Memory B cell (primary cell): ENCODE data around the gene PRICKLE4.
"Not testable (repeated sequence)": the region's sequence is repeated elsewhere in the genome, so short reads cannot be mapped to it uniquely, and the experiment has no call there.

Source experiments
- ATAC-seq: fragments of 150-1000 bp; cut with Tn5 transposase; 2 replicates; pipeline ENCODE4 v1.10.0; 2021; ENCODE audit warnings: low read depth, mild to moderate bottlenecking, moderate library complexity
- DNase-seq, 2 donors: peaks; one replicate each; pipeline ENCODE4 v3.0.0; 2022; ENCODE audit warnings: low spot score in 2 of 2
- H3K27ac Mint-ChIP-seq: one replicate; pipeline ENCODE4 v1.8.0; 2022; ENCODE audit warnings: mild to moderate bottlenecking, moderate library complexity, mixed read lengths
- H3K27me3 Mint-ChIP-seq: one replicate; pipeline ENCODE4 v1.8.0; 2022; ENCODE audit warnings: mixed read lengths
- H3K36me3 Mint-ChIP-seq: one replicate; pipeline ENCODE4 v1.8.0; 2022; ENCODE audit warnings: mild to moderate bottlenecking, mixed read lengths
- H3K4me1 Mint-ChIP-seq: one replicate; pipeline ENCODE4 v1.8.0; 2022; ENCODE audit warnings: mixed read lengths
- H3K4me3 Mint-ChIP-seq: one replicate; pipeline ENCODE4 v1.8.0; 2022; ENCODE audit warnings: mild to moderate bottlenecking, moderate library complexity, mixed read lengths
- H3K9me3 Mint-ChIP-seq: one replicate; pipeline ENCODE4 v1.8.0; 2022; ENCODE audit warnings: mixed read lengths

The PRICKLE4 gene

GRCh38 chr6:41757931-41758640, 22.5 kb upstream of the PRICKLE4 start:
- DNase-seq (no peak), ATAC-seq (no peak)
- H3K27me3 Mint-ChIP-seq, result peaks cover 9% of the 10 kb centered on the region
- H3K27ac Mint-ChIP-seq, result no peak overlapping the region
- H3K9me3 Mint-ChIP-seq, result no peaks in the 10 kb centered on the region
- no peaks in the 10 kb centered on the region for H3K36me3 Mint-ChIP-seq
- H3K4me1 Mint-ChIP-seq, result no peaks in the 10 kb centered on the region
- no peak overlapping the region for H3K4me3 Mint-ChIP-seq

- Mint-ChIP-seq H3K27ac (no peak overlapping the region), H3K9me3 (no peaks in the 10 kb centered on the region), H3K4me3 (no peak overlapping the region), H3K27me3 (peaks cover 8% of the 10 kb centered on the region), H3K36me3 (no peaks in the 10 kb centered on the region), H3K4me1 (no peaks in the 10 kb centered on the region)
- ATAC-seq (no peak), DNase-seq (no peak)
Measured at GRCh38 chr6:41758641-41759035, 21.9 kb upstream of the PRICKLE4 start.

GRCh38 chr6:41759106-41759904, 21.3 kb upstream of the PRICKLE4 start:
- no peak overlapping the region for H3K4me3 Mint-ChIP-seq
- no peak for DNase-seq
- no peaks in the 10 kb centered on the region for H3K9me3 Mint-ChIP-seq
- H3K27ac Mint-ChIP-seq, result no peak overlapping the region
- H3K36me3 Mint-ChIP-seq, result no peaks in the 10 kb centered on the region
- ATAC-seq, result no peak
- no peaks in the 10 kb centered on the region for H3K4me1 Mint-ChIP-seq
- peaks cover 7% of the 10 kb centered on the region for H3K27me3 Mint-ChIP-seq

GRCh38 chr6:41759905-41760579, 20.5 kb upstream of the PRICKLE4 start:
- H3K27ac Mint-ChIP-seq, result no peak overlapping the region
- DNase-seq (no peak), ATAC-seq (no peak)
- H3K9me3 Mint-ChIP-seq, result no peaks in the 10 kb centered on the region
- peaks cover 4% of the 10 kb centered on the region for H3K27me3 Mint-ChIP-seq
- no peak overlapping the region for H3K4me3 Mint-ChIP-seq
- H3K36me3 Mint-ChIP-seq, result no peaks in the 10 kb centered on the region
- no peaks in the 10 kb centered on the region for H3K4me1 Mint-ChIP-seq

- no peak overlapping the region for H3K27ac Mint-ChIP-seq
- ATAC-seq, result no peak
- no peaks in the 10 kb centered on the region for H3K36me3 Mint-ChIP-seq
Measured at GRCh38 chr6:41763470-41763869, 17.1 kb upstream of the PRICKLE4 start.

GRCh38 chr6:41766043-41766664, 14.4 kb upstream of the PRICKLE4 start:
- H3K4me1 Mint-ChIP-seq, H3K27ac Mint-ChIP-seq, H3K36me3 Mint-ChIP-seq, H3K4me3 Mint-ChIP-seq, H3K27me3 Mint-ChIP-seq, DNase-seq, ATAC-seq, H3K9me3 Mint-ChIP-seq: not testable (repeated sequence)

More at GRCh38 chr6:41763470-41763869, 17.1 kb upstream of the PRICKLE4 start:
- Mint-ChIP-seq H3K4me3 (no peak overlapping the region), H3K9me3 (no peaks in the 10 kb centered on the region), H3K4me1 (no peaks in the 10 kb centered on the region), H3K27me3 (peaks cover 4% of the 10 kb centered on the region)
- no peak for DNase-seq

- DNase-seq, result no peak
- no peak for ATAC-seq
Measured at GRCh38 chr6:41767112-41767833, 13.3 kb upstream of the PRICKLE4 start.

GRCh38 chr6:41768545-41769308, 11.9 kb upstream of the PRICKLE4 start:
- Mint-ChIP-seq H3K9me3 (no peaks in the 10 kb centered on the region), H3K36me3 (peaks cover 10% of the 10 kb centered on the region), H3K4me3 (no peak overlapping the region), H3K4me1 (no peaks in the 10 kb centered on the region), H3K27me3 (no peaks in the 10 kb centered on the region), H3K27ac (no peak overlapping the region)
- DNase-seq, result no peak
- no peak for ATAC-seq

More at GRCh38 chr6:41767112-41767833, 13.3 kb upstream of the PRICKLE4 start:
- Mint-ChIP-seq H3K27me3 (peaks cover 2% of the 10 kb centered on the region), H3K9me3 (no peaks in the 10 kb centered on the region), H3K36me3 (peaks cover 6% of the 10 kb centered on the region), H3K27ac (no peak overlapping the region), H3K4me1 (no peaks in the 10 kb centered on the region), H3K4me3 (no peak overlapping the region)

GRCh38 chr6:41769376-41769775, 11.2 kb upstream of the PRICKLE4 start:
- Mint-ChIP-seq H3K27ac (no peak overlapping the region), H3K4me3 (no peak overlapping the region), H3K4me1 (no peaks in the 10 kb centered on the region), H3K36me3 (peaks cover 13% of the 10 kb centered on the region), H3K9me3 (no peaks in the 10 kb centered on the region), H3K27me3 (no peaks in the 10 kb centered on the region)
- DNase-seq (no peak), ATAC-seq (no peak)

GRCh38 chr6:41770381-41771057, 10.1 kb upstream of the PRICKLE4 start:
- Mint-ChIP-seq H3K9me3 (no peaks in the 10 kb centered on the region), H3K36me3 (peaks cover 22% of the 10 kb centered on the region), H3K27ac (no peak overlapping the region), H3K4me1 (no peaks in the 10 kb centered on the region), H3K27me3 (no peaks in the 10 kb centered on the region), H3K4me3 (no peak overlapping the region)
- DNase-seq (no peak), ATAC-seq (no peak)

GRCh38 chr6:41771058-41771983, 9.3 kb upstream of the PRICKLE4 start:
- Mint-ChIP-seq H3K27me3 (no peaks in the 10 kb centered on the region), H3K9me3 (no peaks in the 10 kb centered on the region), H3K4me1 (no peaks in the 10 kb centered on the region), H3K4me3 (no peak overlapping the region), H3K36me3 (peaks cover 22% of the 10 kb centered on the region), H3K27ac (no peak overlapping the region)
- no peak for DNase-seq
- no peak for ATAC-seq

GRCh38 chr6:41774841-41775240, 5.7 kb upstream of the PRICKLE4 start:
- Mint-ChIP-seq H3K4me3 (no peak overlapping the region), H3K27ac (no peak overlapping the region), H3K36me3 (peaks cover 22% of the 10 kb centered on the region), H3K27me3 (no peaks in the 10 kb centered on the region), H3K4me1 (peaks cover 7% of the 10 kb centered on the region), H3K9me3 (no peaks in the 10 kb centered on the region)
- no peak for ATAC-seq
- DNase-seq, result no peak
